GM12873 (cell line): ENCODE measurements around the gene C2CD5.

ENCODE experiments used
- TF ChIP-seq, protein P1 (sequence below): IDR thresholded peaks from 2 replicates; pipeline ENCODE4 v1.5.1; 2012; ENCODE audit warnings: low read depth, mild to moderate bottlenecking, moderate library complexity, low read length, control low read depth; ENCODE audit not compliant: insufficient read depth; ENCODE audit errors: missing control alignments

Gene C2CD5, protein sequence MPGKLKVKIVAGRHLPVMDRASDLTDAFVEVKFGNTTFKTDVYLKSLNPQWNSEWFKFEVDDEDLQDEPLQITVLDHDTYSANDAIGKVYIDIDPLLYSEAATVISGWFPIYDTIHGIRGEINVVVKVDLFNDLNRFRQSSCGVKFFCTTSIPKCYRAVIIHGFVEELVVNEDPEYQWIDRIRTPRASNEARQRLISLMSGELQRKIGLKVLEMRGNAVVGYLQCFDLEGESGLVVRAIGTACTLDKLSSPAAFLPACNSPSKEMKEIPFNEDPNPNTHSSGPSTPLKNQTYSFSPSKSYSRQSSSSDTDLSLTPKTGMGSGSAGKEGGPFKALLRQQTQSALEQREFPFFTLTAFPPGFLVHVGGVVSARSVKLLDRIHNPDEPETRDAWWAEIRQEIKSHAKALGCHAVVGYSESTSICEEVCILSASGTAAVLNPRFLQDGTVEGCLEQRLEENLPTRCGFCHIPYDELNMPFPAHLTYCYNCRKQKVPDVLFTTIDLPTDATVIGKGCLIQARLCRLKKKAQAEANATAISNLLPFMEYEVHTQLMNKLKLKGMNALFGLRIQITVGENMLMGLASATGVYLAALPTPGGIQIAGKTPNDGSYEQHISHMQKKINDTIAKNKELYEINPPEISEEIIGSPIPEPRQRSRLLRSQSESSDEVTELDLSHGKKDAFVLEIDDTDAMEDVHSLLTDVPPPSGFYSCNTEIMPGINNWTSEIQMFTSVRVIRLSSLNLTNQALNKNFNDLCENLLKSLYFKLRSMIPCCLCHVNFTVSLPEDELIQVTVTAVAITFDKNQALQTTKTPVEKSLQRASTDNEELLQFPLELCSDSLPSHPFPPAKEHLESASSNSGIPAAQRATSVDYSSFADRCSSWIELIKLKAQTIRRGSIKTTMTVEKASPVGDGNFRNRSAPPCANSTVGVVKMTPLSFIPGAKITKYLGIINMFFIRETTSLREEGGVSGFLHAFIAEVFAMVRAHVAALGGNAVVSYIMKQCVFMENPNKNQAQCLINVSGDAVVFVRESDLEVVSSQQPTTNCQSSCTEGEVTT

DNA sequence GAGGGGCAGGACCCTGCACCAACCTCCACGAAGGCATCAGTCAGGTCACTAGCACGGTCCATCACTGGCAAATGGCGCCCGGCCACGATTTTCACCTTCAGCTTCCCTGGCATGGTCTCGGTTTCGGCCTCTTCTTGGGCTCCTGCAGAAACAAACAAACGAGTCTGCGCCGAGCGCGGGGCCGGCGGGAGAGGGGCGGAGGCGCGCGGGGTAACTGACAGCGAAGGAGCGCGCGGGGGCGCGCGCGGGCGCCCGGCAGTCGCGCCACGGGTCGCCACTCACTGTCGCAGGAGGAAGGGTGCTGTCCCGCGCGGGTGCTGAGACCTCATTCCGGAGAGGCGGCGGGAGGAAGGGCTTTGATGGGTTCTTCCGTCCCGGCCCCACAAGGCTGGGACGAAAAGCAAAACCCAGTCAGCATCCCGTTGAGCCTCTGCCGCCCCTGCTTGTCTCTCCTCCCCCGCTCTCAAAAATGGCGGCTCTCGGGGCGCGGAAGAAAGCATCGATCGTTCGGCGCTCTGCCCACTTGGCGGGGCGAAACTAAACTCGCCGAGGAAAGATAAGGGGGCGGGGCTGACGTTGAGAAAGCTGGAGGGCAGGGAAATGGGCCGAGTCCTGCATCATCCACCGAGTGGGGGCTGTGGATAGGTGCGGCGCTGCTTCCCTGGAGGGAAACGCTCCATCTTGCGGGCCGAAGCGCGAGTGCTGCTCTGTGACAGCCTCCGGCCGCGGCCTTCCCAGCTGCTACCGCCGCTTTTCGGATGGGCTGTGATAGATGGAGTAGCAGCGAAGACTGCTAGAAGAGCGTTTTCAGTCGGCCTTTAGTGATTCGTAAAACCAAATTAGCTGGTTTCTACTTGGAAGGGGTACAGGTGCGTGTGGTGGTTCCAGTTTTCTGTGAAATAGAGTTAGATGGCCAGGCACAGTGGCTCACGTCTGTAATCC is at the start of gene C2CD5:
Gene C2CD5 (minus strand): TSS at position 505 of the 942 bp plus-strand sequence. CDS start 392 bp downstream, at position 113.
- TF ChIP-seq, protein P1, sequence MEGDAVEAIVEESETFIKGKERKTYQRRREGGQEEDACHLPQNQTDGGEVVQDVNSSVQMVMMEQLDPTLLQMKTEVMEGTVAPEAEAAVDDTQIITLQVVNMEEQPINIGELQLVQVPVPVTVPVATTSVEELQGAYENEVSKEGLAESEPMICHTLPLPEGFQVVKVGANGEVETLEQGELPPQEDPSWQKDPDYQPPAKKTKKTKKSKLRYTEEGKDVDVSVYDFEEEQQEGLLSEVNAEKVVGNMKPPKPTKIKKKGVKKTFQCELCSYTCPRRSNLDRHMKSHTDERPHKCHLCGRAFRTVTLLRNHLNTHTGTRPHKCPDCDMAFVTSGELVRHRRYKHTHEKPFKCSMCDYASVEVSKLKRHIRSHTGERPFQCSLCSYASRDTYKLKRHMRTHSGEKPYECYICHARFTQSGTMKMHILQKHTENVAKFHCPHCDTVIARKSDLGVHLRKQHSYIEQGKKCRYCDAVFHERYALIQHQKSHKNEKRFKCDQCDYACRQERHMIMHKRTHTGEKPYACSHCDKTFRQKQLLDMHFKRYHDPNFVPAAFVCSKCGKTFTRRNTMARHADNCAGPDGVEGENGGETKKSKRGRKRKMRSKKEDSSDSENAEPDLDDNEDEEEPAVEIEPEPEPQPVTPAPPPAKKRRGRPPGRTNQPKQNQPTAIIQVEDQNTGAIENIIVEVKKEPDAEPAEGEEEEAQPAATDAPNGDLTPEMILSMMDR, result peak; percentile 37

DNA sequence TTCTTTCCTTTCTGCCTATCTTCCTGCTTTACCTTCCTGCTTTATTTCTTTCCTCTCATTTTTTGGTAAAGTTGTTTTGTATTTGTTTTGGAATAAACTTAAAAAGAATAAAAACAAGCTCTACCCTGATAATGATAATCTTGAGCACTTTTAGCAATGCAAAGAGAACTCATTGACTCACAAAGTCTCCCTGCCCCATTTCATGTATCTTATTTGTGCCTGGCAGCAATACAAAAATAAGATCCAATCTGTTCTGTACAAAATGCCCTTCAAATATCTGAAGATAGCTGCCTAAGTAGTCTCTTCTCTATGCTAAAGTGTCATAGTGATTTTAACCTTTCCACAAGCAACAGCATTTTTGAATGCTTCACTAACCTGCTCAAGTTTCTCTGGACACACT is 49.5 kb upstream of the C2CD5 start:
- TF ChIP-seq, protein P1, result no peak

DNA sequence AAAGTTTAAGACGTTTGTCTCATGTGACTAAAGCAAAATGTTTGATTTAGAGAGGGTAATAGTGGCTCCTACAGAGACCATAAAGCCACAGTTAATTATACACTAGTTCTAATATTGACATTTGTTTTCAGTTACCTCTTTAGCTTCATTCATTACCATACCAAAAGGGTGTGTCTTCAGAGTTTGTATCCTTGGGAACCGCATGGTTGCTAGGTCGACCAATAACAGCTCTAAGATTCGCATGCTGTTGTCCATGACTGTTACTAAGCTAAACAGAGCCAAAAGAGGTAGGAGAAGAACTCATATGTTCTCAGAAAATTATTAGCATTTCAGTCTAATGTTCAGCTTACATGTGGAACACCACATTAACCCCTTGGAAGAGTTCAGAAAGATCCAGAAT is 44.5 kb upstream of the C2CD5 start:
- TF ChIP-seq, protein P1, result no peak

DNA sequence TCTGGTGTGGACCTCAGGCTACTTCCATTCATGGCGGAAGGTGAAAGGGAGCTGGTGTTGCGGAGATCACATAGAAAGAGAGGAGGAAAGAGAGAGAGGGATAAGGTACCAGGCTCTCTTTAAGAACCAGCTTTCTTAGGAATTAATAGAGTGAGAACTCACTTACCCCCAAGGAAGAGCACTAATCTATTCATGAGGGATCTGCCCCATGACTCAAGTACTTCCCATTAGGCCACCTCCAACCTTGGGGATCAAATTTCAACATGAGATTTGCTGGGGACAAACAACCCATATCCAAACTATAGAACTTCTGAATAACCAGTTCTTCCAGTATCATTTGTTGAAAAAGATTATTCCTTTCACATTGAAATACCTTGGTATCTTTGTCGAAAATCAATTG is 34.0 kb upstream of the C2CD5 start:
- TF ChIP-seq, protein P1, result no peak

DNA sequence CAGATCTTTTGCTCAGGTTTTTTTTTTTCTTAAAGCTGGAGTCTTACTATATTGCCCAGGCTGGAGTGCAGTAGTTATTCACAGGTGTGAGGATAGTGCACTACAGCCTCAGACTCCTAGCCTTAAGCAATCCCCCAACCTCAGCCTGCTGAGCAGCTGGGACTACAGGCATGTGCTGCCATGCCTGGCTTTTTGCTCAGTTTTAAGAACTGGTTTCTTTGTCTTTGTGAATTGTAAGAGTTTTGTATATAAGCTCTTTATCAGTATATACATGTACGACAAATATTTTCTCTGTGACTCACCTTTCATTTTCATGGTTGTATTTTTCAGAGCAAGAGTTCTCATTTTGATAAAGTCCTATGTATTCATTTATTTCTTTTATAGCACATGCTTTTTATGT is 33.3 kb upstream of the C2CD5 start:
- TF ChIP-seq, protein P1, result no peak

DNA sequence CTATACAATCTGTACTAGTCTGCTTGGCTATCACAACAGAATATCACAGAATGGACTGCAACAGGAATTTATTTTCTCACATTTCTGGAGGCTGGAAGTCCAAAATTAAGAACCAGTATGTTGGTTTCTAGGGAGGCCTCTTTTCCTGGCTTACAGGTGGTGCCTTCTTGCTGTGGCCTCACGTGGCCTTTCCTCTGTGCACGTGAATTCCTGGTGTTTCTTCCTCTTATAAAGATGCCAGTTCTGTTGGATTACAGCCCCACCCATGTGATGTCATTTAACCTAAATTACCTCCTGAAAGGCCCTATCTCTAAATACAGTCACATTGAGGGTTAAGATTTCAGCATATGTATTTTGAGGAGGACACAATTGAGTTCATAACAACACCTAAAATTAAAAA is 32.1 kb upstream of the C2CD5 start:
- TF ChIP-seq, protein P1, result no peak
